22Rv1 (cell line): Measurements from ENCODE around the gene DNAH9.

ENCODE experiments used
- ZFX ChIP-seq: fragments of 450-650 bp; IDR thresholded peaks from 2 replicates; pipeline ENCODE4 v1.6.1; 2017; ENCODE audit warnings: antibody characterized with exemption, borderline replicate concordance
- TF ChIP-seq, protein P1 (sequence below): fragments of 450-650 bp; IDR thresholded peaks from 2 replicates; pipeline ENCODE4 v1.5.1; 2017; ENCODE audit warnings: mild to moderate bottlenecking

DNA sequence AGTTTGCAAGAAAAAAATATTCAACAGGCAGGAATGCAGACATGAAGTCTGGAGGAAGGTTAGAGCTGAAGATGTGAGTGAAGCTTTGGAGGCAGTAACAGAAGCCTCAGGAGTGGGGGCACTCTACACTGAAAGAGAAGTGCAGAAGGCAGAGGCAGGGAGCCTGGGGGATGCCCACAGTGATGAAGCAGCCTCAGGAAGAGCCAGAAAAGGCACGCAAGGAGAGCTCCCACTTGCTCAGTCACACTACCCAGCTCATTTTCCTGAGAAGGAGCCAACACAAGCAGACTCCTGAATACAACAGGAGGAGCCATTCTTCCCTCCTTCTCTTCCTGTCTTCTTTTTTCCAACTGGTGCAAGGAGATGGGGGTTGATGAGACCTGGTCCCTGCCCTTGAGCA lies 45.1 kb upstream of the DNAH9 start:
- TF ChIP-seq, protein P1, sequence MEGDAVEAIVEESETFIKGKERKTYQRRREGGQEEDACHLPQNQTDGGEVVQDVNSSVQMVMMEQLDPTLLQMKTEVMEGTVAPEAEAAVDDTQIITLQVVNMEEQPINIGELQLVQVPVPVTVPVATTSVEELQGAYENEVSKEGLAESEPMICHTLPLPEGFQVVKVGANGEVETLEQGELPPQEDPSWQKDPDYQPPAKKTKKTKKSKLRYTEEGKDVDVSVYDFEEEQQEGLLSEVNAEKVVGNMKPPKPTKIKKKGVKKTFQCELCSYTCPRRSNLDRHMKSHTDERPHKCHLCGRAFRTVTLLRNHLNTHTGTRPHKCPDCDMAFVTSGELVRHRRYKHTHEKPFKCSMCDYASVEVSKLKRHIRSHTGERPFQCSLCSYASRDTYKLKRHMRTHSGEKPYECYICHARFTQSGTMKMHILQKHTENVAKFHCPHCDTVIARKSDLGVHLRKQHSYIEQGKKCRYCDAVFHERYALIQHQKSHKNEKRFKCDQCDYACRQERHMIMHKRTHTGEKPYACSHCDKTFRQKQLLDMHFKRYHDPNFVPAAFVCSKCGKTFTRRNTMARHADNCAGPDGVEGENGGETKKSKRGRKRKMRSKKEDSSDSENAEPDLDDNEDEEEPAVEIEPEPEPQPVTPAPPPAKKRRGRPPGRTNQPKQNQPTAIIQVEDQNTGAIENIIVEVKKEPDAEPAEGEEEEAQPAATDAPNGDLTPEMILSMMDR, result no peak
- TF ChIP-seq ZFX, result no peak
